AG09309 (cell line): ENCODE measurements around the gene CENPP.

Experiments used
- DNase-seq: peaks from one replicate; pipeline ENCODE4 v3.0.0-alpha.2; 2010; ENCODE audit warnings: low read depth
- H3K4me3 ChIP-seq: 2 replicates; pipeline ENCODE4 v1.5.1; 2011; ENCODE audit warnings: mild to moderate bottlenecking, low read depth, low read length, moderate library complexity; ENCODE audit not compliant: control insufficient read depth
- CTCF ChIP-seq: IDR thresholded peaks from 2 replicates; pipeline ENCODE4 v1.5.1; 2011; ENCODE audit warnings: mild to moderate bottlenecking, low read depth, low read length, inconsistent platforms; ENCODE audit not compliant: insufficient read depth, control insufficient read depth; ENCODE audit errors: missing control alignments

CENPP gene

GRCh38 chr9:92312887-92313623 lies 12.7 kb upstream of the CENPP start:
- no peak for DNase-seq
- TF ChIP-seq CTCF, result no peak
- H3K4me3 ChIP-seq, result no peak overlapping the region

- DNase-seq, result no peak
- no peak for TF ChIP-seq CTCF
Measured at GRCh38 chr9:92313624-92314012, 12.1 kb upstream of the CENPP start.

GRCh38 chr9:92315456-92315855 lies 10.3 kb upstream of the CENPP start:
- no peak for DNase-seq
- H3K4me3 ChIP-seq, result no peak overlapping the region
- no peak for TF ChIP-seq CTCF

More at GRCh38 chr9:92313624-92314012, 12.1 kb upstream of the CENPP start:
- no peak overlapping the region for H3K4me3 ChIP-seq

- H3K4me3 ChIP-seq, result peak overlapping the region; percentile 80
- TF ChIP-seq CTCF, result no peak
- no peak for DNase-seq
Measured at GRCh38 chr9:92324431-92324830, 1.3 kb upstream of the CENPP start.

GRCh38 chr9:92324889-92325268 lies 874 bp upstream of the CENPP start:
- H3K4me3 ChIP-seq, result peak overlapping the region; percentile 80
- no peak for DNase-seq
- no peak for TF ChIP-seq CTCF

- no peak for TF ChIP-seq CTCF
- peak overlapping the region; percentile 80 for H3K4me3 ChIP-seq
- no peak for DNase-seq
Measured at GRCh38 chr9:92325991-92326500, 293 bp downstream of the CENPP start.
